Neural cell (in vitro differentiated cells): ENCODE results near the gene FAM107B. TPM values are rescaled to one million over a fixed set of nuclear protein-coding genes. Genes with fewer than 3 reads are reported as not detected.

Experiments used
- H2AFZ ChIP-seq: fragments of 200-600, 300-800 bp; sonication (generic), shearing (Covaris generic); 2 replicates; pipeline ENCODE4 v1.6.0; 2014; ENCODE audit warnings: low read depth, mild to moderate bottlenecking, antibody characterized with exemption, low read length, moderate library complexity
- H3F3A ChIP-seq: fragments of 200-600 bp; shearing (Covaris generic); 2 replicates; pipeline ENCODE4 v1.6.1; 2016; ENCODE audit warnings: mild to moderate bottlenecking, moderate library complexity, mixed read lengths, antibody characterized with exemption, low read length; ENCODE audit not compliant: insufficient read depth, poor library complexity, severe bottlenecking
- H3K27ac ChIP-seq: fragments of 200-600, 300-800 bp; sonication (generic), shearing (Covaris generic); 2 replicates; pipeline ENCODE4 v1.5.1; 2014; ENCODE audit warnings: mild to moderate bottlenecking, low read length, moderate library complexity
- H3K27me3 ChIP-seq: fragments of 300-800, 200-600 bp; sonication (generic), shearing (Covaris generic); 2 replicates; pipeline ENCODE4 v1.6.0; 2014; ENCODE audit warnings: mild to moderate bottlenecking, low read depth, low read length, moderate library complexity; ENCODE audit not compliant: insufficient read depth
- H3K36me3 ChIP-seq: fragments of 300-800, 200-600 bp; sonication (generic), shearing (Covaris generic); 2 replicates; pipeline ENCODE4 v1.5.1; 2014; ENCODE audit warnings: mild to moderate bottlenecking, antibody characterized with exemption, low read length, moderate library complexity; ENCODE audit not compliant: insufficient read depth
- H3K4me2 ChIP-seq: fragments of 300-800, 200-600 bp; sonication (generic), shearing (Covaris generic); 2 replicates; pipeline ENCODE4 v1.6.0; 2014; ENCODE audit warnings: mild to moderate bottlenecking, low read length
- H3K4me3 ChIP-seq: fragments of 300-800, 200-600 bp; sonication (generic), shearing (Covaris generic); 2 replicates; pipeline ENCODE4 v1.5.1; 2014; ENCODE audit warnings: mild to moderate bottlenecking, low read length, moderate library complexity
- H3K79me2 ChIP-seq: fragments of 200-600 bp; shearing (Covaris generic); replicated peaks from 2 replicates; pipeline ENCODE4 v1.6.0; 2014; ENCODE audit warnings: mild to moderate bottlenecking, low read length, moderate library complexity; ENCODE audit not compliant: insufficient read depth
- H3K9ac ChIP-seq: fragments of 300-800, 200-600 bp; sonication (generic), shearing (Covaris generic); 2 replicates; pipeline ENCODE4 v1.6.1; 2016; ENCODE audit warnings: mild to moderate bottlenecking, low read length, mixed read lengths
- H3K9me2 ChIP-seq: fragments of 200-600 bp; shearing (Covaris generic); 2 replicates; pipeline ENCODE4 v1.6.1; 2016; ENCODE audit warnings: mild to moderate bottlenecking, low read length, mixed read lengths; ENCODE audit not compliant: insufficient read depth
- H3K9me3 ChIP-seq: fragments of 200-600, 300-800 bp; sonication (generic), shearing (Covaris generic); 2 replicates; pipeline ENCODE4 v1.6.1; 2016; ENCODE audit warnings: mild to moderate bottlenecking, mixed run types, low read length, moderate library complexity, mixed read lengths
- H4K20me1 ChIP-seq: fragments of 200-600 bp; shearing (Covaris generic); 2 replicates; pipeline ENCODE4 v1.6.1; 2016; ENCODE audit warnings: mild to moderate bottlenecking, mixed run types; ENCODE audit not compliant: insufficient read depth
- EP300 ChIP-seq: fragments of 450-650 bp; conservative IDR thresholded peaks from 2 replicates; pipeline ENCODE4 v1.6.1; 2014; ENCODE audit warnings: antibody characterized with exemption, mild to moderate bottlenecking, moderate library complexity; ENCODE audit not compliant: poor library complexity, severe bottlenecking
- EZH2 ChIP-seq: fragments of 200-600, 300-800 bp; shearing (Covaris generic), sonication (generic); IDR thresholded peaks from 2 replicates; pipeline ENCODE4 v1.6.1; 2014; ENCODE audit warnings: antibody characterized with exemption, low read length, borderline replicate concordance, mild to moderate bottlenecking; ENCODE audit not compliant: insufficient read depth, poor library complexity, severe bottlenecking
- MXI1 ChIP-seq: fragments of 450-650 bp; conservative IDR thresholded peaks from 2 replicates; pipeline ENCODE4 v1.6.1; 2014; ENCODE audit warnings: antibody characterized with exemption, mild to moderate bottlenecking; ENCODE audit not compliant: poor library complexity, severe bottlenecking
- POLR2AphosphoS5 ChIP-seq: IDR thresholded peaks from 2 replicates; pipeline ENCODE4 v1.6.1; 2012
- RAD21 ChIP-seq: fragments of 450-650 bp; conservative IDR thresholded peaks from 2 replicates; pipeline ENCODE4 v1.6.1; 2014; ENCODE audit warnings: antibody characterized with exemption, mild to moderate bottlenecking, moderate library complexity
- SMC3 ChIP-seq: fragments of 450-650 bp; conservative IDR thresholded peaks from 2 replicates; pipeline ENCODE4 v1.6.1; 2014; ENCODE audit warnings: antibody characterized with exemption, mild to moderate bottlenecking, moderate library complexity; ENCODE audit not compliant: poor library complexity
- TAF1 ChIP-seq: IDR thresholded peaks from 2 replicates; pipeline ENCODE4 v1.6.1; 2012; ENCODE audit warnings: low read depth
- polyA plus RNA-seq: library from polyadenylated mRNA; depleted of rRNA; stranded (reverse); fragments of >200 nt; gene quantifications from 2 replicates; pipeline ENCODE4 v1.2.3, GENCODE V29; 2014
- TF ChIP-seq, protein P1 (sequence below): fragments of 450-650 bp; IDR thresholded peaks from 2 replicates; pipeline ENCODE4 v1.5.1; 2014; ENCODE audit warnings: antibody characterized with exemption, mild to moderate bottlenecking, moderate library complexity; ENCODE audit not compliant: poor library complexity, severe bottlenecking
- TF ChIP-seq, protein P2 (sequence below): IDR thresholded peaks from 2 replicates; pipeline ENCODE4 v1.6.1; 2012; ENCODE audit warnings: borderline replicate concordance

Gene FAM107B
- polyA plus RNA-seq, 1 donor from 2014 or later: 106 TPM

DNA sequence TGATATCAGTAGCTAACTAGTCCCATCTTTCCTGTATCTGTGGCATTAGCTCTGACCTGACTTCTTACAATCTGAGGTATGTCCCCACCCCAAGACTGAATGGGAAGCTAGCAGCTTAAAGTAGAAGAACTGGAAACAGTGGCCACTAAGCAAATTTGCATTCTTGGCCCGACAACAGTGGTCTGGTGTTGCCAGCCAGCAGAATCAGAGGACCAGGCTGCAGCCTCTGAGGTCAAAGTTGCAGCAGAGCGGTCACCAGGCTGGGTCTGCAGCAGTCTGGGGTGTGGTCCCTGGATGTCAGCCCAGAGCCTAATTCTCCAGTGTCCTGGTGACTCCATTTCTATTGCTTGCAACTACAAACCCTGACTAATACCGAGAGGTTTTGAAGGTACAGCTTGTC lies 26.3 kb downstream of the FAM107B start:
- Histone ChIP-seq H3K9ac (no peak overlapping the region), H2AFZ (no peak overlapping the region), H3K27me3 (no peaks in the 10 kb centered on the region), H3K79me2 (no peaks in the 10 kb centered on the region), H3K4me3 (no peak overlapping the region), H3F3A (no peaks in the 10 kb centered on the region), H3K36me3 (no peaks in the 10 kb centered on the region), H3K9me3 (no peaks in the 10 kb centered on the region), H3K9me2 (no peaks in the 10 kb centered on the region), H3K27ac (no peak overlapping the region), H4K20me1 (no peaks in the 10 kb centered on the region), H3K4me2 (no peak overlapping the region)
- TF ChIP-seq, protein P1, sequence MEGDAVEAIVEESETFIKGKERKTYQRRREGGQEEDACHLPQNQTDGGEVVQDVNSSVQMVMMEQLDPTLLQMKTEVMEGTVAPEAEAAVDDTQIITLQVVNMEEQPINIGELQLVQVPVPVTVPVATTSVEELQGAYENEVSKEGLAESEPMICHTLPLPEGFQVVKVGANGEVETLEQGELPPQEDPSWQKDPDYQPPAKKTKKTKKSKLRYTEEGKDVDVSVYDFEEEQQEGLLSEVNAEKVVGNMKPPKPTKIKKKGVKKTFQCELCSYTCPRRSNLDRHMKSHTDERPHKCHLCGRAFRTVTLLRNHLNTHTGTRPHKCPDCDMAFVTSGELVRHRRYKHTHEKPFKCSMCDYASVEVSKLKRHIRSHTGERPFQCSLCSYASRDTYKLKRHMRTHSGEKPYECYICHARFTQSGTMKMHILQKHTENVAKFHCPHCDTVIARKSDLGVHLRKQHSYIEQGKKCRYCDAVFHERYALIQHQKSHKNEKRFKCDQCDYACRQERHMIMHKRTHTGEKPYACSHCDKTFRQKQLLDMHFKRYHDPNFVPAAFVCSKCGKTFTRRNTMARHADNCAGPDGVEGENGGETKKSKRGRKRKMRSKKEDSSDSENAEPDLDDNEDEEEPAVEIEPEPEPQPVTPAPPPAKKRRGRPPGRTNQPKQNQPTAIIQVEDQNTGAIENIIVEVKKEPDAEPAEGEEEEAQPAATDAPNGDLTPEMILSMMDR: no peak
- TF ChIP-seq MXI1 (no peak), SMC3 (no peak), EZH2 (no peak)

DNA sequence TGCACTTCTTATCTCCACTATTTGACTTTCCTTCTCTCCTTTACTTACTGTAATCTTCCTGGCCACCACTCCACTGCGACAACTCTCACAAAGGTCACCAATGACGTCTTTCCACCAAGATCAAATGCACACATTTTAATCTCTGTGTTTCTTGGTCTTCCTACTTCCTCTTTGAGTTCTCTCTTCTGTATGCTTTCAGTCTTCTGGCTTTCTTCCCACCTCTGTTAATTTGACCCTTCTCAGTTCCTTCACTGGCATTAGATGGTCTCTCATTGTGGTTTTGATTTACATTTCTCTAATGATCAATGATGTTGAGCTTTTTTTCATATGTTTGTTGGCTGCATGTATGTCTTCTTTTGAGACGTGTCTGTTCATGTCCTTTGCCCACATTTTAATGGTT lies 31.9 kb downstream of the FAM107B start:
- H3K4me2 ChIP-seq: no peak overlapping the region
- no peaks in the 10 kb centered on the region for H3K36me3 ChIP-seq
- H3K4me3 ChIP-seq: no peak overlapping the region
- H3K79me2 ChIP-seq: no peaks in the 10 kb centered on the region
- H3K27me3 ChIP-seq: no peaks in the 10 kb centered on the region
- H3K27ac ChIP-seq: no peak overlapping the region
- H3F3A ChIP-seq: no peaks in the 10 kb centered on the region
- TF ChIP-seq SMC3 (no peak), RAD21 (no peak), MXI1 (no peak), EZH2 (no peak), POLR2AphosphoS5 (no peak), EP300 (no peak), TAF1 (no peak)
- TF ChIP-seq, protein P2, sequence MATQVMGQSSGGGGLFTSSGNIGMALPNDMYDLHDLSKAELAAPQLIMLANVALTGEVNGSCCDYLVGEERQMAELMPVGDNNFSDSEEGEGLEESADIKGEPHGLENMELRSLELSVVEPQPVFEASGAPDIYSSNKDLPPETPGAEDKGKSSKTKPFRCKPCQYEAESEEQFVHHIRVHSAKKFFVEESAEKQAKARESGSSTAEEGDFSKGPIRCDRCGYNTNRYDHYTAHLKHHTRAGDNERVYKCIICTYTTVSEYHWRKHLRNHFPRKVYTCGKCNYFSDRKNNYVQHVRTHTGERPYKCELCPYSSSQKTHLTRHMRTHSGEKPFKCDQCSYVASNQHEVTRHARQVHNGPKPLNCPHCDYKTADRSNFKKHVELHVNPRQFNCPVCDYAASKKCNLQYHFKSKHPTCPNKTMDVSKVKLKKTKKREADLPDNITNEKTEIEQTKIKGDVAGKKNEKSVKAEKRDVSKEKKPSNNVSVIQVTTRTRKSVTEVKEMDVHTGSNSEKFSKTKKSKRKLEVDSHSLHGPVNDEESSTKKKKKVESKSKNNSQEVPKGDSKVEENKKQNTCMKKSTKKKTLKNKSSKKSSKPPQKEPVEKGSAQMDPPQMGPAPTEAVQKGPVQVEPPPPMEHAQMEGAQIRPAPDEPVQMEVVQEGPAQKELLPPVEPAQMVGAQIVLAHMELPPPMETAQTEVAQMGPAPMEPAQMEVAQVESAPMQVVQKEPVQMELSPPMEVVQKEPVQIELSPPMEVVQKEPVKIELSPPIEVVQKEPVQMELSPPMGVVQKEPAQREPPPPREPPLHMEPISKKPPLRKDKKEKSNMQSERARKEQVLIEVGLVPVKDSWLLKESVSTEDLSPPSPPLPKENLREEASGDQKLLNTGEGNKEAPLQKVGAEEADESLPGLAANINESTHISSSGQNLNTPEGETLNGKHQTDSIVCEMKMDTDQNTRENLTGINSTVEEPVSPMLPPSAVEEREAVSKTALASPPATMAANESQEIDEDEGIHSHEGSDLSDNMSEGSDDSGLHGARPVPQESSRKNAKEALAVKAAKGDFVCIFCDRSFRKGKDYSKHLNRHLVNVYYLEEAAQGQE: no peak
- TF ChIP-seq, protein P1: no peak
- H3K9me2 ChIP-seq: no peaks in the 10 kb centered on the region
- H3K9ac ChIP-seq: no peak overlapping the region
- no peaks in the 10 kb centered on the region for H3K9me3 ChIP-seq
- no peaks in the 10 kb centered on the region for H4K20me1 ChIP-seq
- H2AFZ ChIP-seq: no peak overlapping the region
